Activated CD8-positive, alpha-beta T cell treated with anti-CD3 and anti-CD28 coated beads for 36 hours (primary cell): ENCODE results near the gene ZCWPW1. TPM values are rescaled to one million over a fixed set of nuclear protein-coding genes. Genes with fewer than 3 reads are reported as not detected.

Source experiments
- ATAC-seq: fragments of 200-7000 bp; cut with Tn5 transposase; one replicate; pipeline ENCODE4 v1.10.0; 2021; ENCODE audit warnings: mild to moderate bottlenecking, moderate library complexity
- CTCF ChIA-PET: fragments of 350-600 bp; sonication (Branson Sonifier 250); formaldehyde crosslinking; loops from one replicate; lab custom pipeline; 2021; ENCODE audit warnings: antibody characterized with exemption; lab: Charles Lee
- POLR2A ChIA-PET: fragments of 350-600 bp; sonication (Branson Sonifier 250); formaldehyde crosslinking; loops from one replicate; lab custom pipeline; 2021; ENCODE audit warnings: antibody characterized with exemption; lab: Charles Lee
- DNase-seq: peaks from one replicate; pipeline ENCODE4 v3.0.0-alpha.2; 2020
- H3K27ac Mint-ChIP-seq: one replicate; pipeline ENCODE4 v1.8.0; 2021; ENCODE audit warnings: mild to moderate bottlenecking, mixed read lengths
- H3K27me3 Mint-ChIP-seq: one replicate; pipeline ENCODE4 v1.8.0; 2021; ENCODE audit warnings: mixed read lengths
- H3K36me3 Mint-ChIP-seq: one replicate; pipeline ENCODE4 v1.8.0; 2021; ENCODE audit warnings: low read depth, mixed read lengths
- H3K4me1 Mint-ChIP-seq: one replicate; pipeline ENCODE4 v1.8.0; 2021; ENCODE audit warnings: low read depth, mixed read lengths
- H3K4me3 Mint-ChIP-seq: one replicate; pipeline ENCODE4 v1.8.0; 2021; ENCODE audit warnings: mild to moderate bottlenecking, moderate library complexity, mixed read lengths
- H3K9me3 Mint-ChIP-seq: one replicate; pipeline ENCODE4 v1.8.0; 2021; ENCODE audit warnings: mixed read lengths
- intact Hi-C: fragments of 100-400 bp; cut with micrococcal nuclease; formaldehyde crosslinking; loops from one replicate; pipeline ENCODE4 v1.10.0; 2022
- total RNA-seq, 2 experiments: library from RNA; stranded (reverse); gene quantifications; one replicate each; pipeline ENCODE4 v1.2.3, GENCODE V29; 2021
- TF ChIP-seq, protein P1 (sequence below): fragments of 200-600 bp; IDR thresholded peaks from one replicate; pipeline ENCODE4 v1.8.0; 2022; ENCODE audit warnings: antibody characterized with exemption, mild to moderate bottlenecking

The ZCWPW1 gene
- total RNA-seq, 2 experiments from 2014 or later = 2.5 to 3.6 TPM

DNA sequence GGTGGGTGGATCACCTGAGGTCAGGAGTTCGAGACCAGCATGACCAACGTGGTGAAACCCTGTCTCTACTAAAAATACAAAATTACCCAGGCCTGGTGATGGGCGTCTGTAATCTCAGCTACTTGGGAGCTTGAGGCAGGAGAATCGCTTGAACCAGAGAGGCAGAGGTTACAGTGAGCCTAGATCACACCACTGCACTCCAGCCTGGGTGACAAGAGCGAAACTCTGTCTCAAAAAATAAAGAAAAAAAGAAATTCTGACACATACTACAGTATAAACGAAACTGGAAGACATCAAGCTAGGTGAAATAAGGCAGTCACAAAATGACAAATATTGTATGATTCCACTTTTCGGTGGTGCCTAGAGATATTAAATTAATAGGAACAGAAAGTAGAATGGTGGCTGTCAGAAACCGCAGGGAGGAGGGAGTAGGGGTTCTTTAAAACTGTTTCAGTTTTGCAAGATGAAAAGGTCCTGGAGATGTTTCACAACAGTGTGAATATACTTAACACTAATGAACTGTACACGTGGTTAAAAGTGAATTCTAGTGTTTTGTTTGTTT lies 32.0 kb downstream of the ZCWPW1 start:
- peak overlapping the region; percentile 50 for H3K27ac Mint-ChIP-seq
- DNase-seq (peak; percentile 87), ATAC-seq (peak; percentile 93)
- TF ChIP-seq, protein P1, sequence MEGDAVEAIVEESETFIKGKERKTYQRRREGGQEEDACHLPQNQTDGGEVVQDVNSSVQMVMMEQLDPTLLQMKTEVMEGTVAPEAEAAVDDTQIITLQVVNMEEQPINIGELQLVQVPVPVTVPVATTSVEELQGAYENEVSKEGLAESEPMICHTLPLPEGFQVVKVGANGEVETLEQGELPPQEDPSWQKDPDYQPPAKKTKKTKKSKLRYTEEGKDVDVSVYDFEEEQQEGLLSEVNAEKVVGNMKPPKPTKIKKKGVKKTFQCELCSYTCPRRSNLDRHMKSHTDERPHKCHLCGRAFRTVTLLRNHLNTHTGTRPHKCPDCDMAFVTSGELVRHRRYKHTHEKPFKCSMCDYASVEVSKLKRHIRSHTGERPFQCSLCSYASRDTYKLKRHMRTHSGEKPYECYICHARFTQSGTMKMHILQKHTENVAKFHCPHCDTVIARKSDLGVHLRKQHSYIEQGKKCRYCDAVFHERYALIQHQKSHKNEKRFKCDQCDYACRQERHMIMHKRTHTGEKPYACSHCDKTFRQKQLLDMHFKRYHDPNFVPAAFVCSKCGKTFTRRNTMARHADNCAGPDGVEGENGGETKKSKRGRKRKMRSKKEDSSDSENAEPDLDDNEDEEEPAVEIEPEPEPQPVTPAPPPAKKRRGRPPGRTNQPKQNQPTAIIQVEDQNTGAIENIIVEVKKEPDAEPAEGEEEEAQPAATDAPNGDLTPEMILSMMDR = no peak
- no peak overlapping the region for H3K4me3 Mint-ChIP-seq
- H3K4me1 Mint-ChIP-seq = peaks cover 18% of the 10 kb centered on the region
- H3K9me3 Mint-ChIP-seq = no peaks in the 10 kb centered on the region
- ChIA-PET CTCF (interaction anchor here (1.2 to 4.2 kb wide), 3 partner anchors 11 to 263 kb away, joined by 3 to 20 read pairs (median 3); no protein-coding TSS in a partner anchor), POLR2A (interaction anchor here (0.6 to 2.1 kb wide), 6 partner anchors 12 to 153 kb away, joined by 3 to 6 read pairs (median 3); no protein-coding TSS in a partner anchor)
- intact Hi-C loops = no loop called here
- H3K36me3 Mint-ChIP-seq = no peaks in the 10 kb centered on the region
- H3K27me3 Mint-ChIP-seq = peaks cover 7% of the 10 kb centered on the region

DNA sequence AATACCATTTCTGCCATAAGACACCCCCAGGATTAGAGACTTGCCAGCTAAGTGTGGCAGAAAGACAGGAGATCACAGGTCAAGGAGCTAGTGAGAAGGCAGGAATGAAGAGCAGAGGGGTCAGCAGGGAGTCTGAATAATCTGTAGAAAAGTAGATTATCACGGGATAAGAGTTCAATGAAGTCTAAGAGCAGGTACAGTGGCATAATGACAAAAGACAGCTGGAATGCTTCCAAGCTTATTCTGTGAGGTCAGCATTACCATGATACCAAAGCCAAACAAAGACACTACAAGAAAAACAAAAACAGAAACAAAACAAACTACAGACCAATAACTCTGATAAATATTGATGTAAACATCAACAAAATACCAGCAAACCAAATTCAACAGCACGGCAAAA lies 34.4 kb downstream of the ZCWPW1 start:
- H3K36me3 Mint-ChIP-seq = no peaks in the 10 kb centered on the region
- DNase-seq (no peak), ATAC-seq (no peak)
- H3K9me3 Mint-ChIP-seq = no peaks in the 10 kb centered on the region
- H3K4me3 Mint-ChIP-seq = no peak overlapping the region
- peaks cover 18% of the 10 kb centered on the region for H3K4me1 Mint-ChIP-seq
- peaks cover 10% of the 10 kb centered on the region for H3K27me3 Mint-ChIP-seq
- intact Hi-C loops = no loop called here
- no peak overlapping the region for H3K27ac Mint-ChIP-seq
- ChIA-PET CTCF (interaction anchor here (2.2 kb wide), 1 partner anchor 14 kb away, joined by 10 read pairs; no protein-coding TSS in a partner anchor), POLR2A (no interaction called here)
- TF ChIP-seq, protein P1 = no peak

DNA sequence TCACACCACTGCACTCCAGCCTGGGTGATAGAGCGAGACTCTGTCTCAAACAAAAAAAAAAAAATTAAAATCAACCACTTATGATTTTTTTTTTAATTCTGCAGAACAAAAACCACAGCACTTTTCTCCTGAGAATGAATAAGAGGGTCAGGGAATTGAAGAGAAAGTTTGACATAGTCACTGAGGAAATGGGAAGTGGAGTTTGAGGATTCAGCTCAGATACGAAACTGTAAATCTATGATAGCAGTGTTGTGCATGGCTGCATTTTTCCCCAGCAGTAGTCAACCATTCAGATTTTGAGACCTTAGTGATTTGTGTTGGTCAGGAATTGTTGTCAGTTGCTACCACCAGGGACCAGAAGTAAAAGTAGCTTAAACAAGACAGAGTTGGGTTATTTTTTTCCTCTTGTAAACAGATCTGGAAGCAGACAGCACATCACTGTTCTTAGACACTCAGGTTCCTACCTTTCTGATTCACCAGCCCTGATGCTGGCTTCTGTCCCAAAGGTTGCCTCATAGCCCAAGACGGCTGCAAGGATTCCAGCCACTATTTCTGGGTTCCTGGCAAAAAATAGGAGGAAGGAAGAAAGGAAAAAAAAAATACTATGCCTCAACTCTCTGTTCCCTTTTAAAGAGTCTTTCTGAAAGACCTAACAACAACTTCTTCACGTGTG lies 35.1 kb downstream of the ZCWPW1 start:
- POLR2A ChIA-PET = no interaction called here
- DNase-seq = no peak
- intact Hi-C loops = no loop called here

DNA sequence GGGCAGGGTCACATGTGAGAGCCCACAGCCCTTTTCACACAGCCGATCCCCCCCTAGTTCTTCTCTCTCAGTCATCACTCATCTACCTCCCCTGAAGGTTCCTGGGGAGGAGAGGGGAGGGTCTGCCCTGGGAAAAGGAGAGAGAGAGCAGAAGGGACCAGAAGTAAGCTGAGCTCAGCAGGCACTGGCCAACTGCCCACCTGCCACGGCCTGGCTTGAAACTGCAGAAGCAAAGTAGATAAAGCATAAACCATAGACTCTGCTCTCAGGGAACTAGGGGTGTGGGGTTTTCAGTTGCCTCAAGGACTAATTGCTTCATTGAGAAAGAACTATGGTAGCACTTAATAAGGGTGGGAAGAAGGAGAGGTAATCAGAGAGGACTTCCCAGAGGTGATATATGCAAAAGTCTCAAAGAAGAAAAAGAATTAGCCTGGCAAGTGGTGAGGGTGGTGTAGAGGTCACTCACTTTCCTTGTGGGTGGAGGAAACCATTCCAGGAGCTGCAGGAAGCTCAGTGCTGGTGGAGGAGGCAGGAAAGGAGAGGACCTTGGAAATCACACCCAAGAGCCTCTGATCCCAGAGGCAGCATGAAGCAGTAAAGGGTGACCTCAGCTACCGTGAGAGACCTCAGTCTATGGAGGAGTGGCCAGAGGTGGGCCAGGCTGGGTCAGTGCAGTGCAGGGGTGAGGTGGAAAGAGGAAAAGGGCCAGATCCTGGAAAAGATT lies 38.1 kb downstream of the ZCWPW1 start:
- intact Hi-C loops = no loop called here
- no peaks in the 10 kb centered on the region for H3K9me3 Mint-ChIP-seq
- ATAC-seq (no peak), DNase-seq (no peak)
- CTCF ChIA-PET = interaction anchor here (1.7 kb wide), 1 partner anchor 17 kb away, joined by 6 read pairs; no protein-coding TSS in a partner anchor
- peaks cover 7% of the 10 kb centered on the region for H3K27me3 Mint-ChIP-seq
- no peak overlapping the region for H3K27ac Mint-ChIP-seq
- no peaks in the 10 kb centered on the region for H3K36me3 Mint-ChIP-seq
- H3K4me1 Mint-ChIP-seq = peaks cover under 1% of the 10 kb centered on the region
- no peak overlapping the region for H3K4me3 Mint-ChIP-seq
- POLR2A ChIA-PET = interaction anchor here (1.0 kb wide), 1 partner anchor 22 kb away, joined by 3 read pairs; no protein-coding TSS in a partner anchor
- TF ChIP-seq, protein P1 = no peak

More for the DNA sequence above, 35.1 kb downstream of the ZCWPW1 start:
- no peak for ATAC-seq
- TF ChIP-seq, protein P1 = no peak
- Mint-ChIP-seq H3K4me3 (no peak overlapping the region), H3K27ac (no peak overlapping the region), H3K9me3 (no peaks in the 10 kb centered on the region), H3K36me3 (no peaks in the 10 kb centered on the region), H3K27me3 (peaks cover 8% of the 10 kb centered on the region), H3K4me1 (peaks cover 16% of the 10 kb centered on the region)
- CTCF ChIA-PET = interaction anchor here (2.2 kb wide), 1 partner anchor 14 kb away, joined by 10 read pairs; no protein-coding TSS in a partner anchor
